Raji (cell line): Measurements from ENCODE around the gene CDK10.
A peak's percentile ranks its signal among the peaks of the same experiment; 100 is the strongest.

ENCODE experiments used
- POLR2A ChIP-seq: IDR thresholded peaks from 2 replicates; pipeline ENCODE4 v1.6.1; 2011; ENCODE audit warnings: low read depth, low read length, control low read depth; ENCODE audit not compliant: insufficient read depth

The CDK10 gene

DNA sequence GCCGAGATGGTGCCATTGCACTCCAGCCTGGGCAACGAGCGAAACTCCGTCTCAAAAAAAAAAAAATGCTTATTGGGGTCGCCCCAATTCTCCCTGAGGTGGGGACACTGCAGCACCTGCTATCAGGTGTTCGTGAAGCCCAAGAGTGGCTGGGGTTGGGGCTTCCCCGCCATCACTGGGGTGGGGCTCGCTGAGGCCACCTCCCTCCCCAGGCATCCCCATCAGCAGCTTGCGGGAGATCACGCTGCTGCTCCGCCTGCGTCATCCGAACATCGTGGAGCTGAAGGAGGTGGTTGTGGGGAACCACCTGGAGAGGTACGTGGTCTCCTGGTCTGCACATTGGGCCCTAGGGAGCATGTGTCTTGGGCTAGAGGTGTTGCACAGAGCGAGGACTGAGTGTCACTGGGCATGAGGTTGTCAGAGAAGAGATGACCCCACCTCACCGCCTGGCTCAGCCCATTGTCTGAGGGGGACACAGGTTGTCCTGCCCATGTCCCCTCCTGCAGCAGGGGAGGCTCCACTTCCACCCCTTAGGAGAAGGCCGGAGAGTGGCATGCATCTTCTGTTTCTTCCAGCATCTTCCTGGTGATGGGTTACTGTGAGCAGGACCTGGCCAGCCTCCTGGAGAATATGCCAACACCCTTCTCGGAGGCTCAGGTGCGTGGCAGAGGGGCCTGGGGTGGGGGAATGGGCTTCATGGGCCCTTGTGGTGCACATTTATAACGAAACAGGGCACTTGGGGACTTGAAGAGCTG, 4.9 kb downstream of the CDK10 start:
- no peak for TF ChIP-seq POLR2A

DNA sequence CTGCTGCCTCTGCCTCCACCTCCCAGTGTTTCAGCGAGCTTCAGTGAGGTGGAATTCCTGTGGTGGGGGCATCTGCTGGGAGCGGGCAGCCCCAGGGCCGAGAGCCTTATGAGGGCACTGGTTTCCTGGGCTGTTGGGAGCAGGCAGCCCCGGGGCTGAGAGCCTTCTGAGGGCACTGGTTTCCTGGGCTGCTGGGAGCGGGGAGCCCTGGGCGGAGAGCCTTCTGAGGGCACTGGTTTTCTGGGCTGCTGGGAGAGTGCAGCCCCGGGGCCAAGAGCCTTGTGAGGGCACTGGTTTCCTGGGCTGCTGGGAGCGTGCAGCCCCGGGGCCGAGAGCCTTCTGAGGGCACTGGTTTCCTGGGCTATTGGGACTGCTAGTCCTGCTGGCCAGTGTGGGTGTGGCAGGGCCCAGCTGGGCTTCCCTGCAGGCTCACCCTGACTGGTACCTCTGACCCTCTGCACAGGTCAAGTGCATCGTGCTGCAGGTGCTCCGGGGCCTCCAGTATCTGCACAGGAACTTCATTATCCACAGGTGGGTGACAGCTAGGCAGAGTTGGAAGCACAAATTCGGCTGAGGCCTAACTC, 5.6 kb downstream of the CDK10 start:
- TF ChIP-seq POLR2A = no peak

DNA sequence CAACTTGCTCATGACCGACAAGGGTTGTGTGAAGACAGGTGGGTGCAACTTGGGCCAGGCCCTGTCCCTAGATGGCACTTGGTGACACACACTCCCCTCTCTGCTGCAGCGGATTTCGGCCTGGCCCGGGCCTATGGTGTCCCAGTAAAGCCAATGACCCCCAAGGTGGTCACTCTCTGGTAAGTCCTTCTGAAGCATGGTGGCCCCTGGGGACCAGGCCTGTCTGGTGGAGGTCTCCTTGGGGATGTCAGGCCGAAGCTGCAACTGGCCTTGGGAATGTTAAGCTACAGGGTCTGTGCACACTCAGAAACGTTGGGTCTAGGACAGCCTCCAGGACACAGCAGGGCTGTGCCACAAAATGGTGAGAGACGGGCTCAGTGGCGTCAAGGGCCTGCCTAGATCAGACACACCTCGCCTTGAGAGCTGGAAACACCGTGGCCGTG, 6.8 kb downstream of the CDK10 start:
- no peak for TF ChIP-seq POLR2A

GRCh38 chr16:89693931-89694783, 7.7 kb downstream of the CDK10 start:
- no peak for TF ChIP-seq POLR2A

DNA sequence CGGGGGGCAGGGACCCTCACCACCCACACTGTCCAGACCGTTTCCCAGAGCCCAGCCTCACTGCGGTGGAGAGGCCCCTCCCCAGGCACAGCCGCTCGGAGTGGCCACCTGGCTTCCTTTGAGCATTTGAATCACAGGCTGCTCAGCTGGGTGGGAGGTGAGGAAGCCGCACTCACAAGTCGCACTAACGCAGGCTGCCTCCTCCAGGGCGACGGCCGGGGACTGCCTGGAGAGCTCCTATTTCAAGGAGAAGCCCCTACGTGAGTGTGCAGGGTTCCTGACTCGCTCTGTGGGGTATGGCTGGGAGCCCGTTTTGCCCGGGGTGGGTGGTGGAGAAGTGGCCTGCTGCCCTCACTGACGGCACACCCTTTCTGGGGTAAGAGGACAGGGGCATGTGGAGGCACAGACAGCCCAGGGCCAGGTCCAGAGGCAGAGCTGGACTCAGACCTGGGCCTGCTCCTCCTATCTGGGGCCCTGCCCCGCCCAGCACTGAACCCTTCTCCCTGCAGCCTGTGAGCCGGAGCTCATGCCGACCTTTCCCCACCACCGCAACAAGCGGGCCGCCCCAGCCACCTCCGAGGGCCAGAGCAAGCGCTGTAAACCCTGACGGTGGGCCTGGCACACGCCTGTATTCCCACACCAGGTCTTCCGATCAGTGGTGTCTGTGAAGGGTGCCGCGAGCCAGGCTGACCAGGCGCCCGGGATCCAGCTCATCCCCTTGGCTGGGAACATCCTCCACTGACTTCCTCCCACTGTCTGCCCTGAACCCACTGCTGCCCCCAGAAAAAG, 8.8 kb downstream of the CDK10 start:
- TF ChIP-seq POLR2A = no peak

DNA sequence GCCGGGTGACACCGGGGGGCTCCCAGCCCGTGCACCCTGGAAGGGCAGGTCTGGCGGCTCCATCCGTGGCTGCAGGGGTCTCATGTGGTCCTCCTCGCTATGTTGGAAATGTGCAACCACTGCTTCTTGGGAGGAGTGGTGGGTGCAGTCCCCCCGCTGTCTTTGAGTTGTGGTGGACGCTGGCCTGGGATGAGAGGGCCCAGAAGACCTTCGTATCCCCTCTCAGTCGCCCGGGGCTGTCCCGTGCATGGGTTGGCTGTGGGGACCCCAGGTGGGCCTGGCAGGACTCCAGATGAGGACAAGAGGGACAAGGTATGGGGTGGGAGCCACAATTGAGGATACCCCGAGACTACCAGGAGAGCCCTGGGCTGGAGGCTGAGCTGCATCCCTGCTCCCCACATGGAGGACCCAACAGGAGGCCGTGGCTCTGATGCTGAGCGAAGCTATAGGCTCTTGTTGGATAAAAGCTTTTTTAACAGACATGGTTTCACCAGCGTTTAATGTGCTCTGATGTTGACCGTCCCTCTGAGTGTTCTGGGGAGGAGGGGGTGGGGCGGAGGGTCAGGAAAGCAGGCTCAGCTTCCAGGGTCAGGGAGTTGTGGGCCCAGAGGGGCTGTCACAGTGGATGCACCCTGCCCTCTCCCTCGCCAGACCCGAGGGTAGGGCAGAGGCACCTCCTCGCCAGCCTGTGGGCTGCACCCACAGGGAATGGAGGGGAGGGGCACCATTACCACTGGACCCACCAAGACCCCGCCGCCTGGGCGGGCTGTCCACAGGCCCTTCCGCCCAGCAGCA, 9.6 kb downstream of the CDK10 start:
- no peak for TF ChIP-seq POLR2A

DNA sequence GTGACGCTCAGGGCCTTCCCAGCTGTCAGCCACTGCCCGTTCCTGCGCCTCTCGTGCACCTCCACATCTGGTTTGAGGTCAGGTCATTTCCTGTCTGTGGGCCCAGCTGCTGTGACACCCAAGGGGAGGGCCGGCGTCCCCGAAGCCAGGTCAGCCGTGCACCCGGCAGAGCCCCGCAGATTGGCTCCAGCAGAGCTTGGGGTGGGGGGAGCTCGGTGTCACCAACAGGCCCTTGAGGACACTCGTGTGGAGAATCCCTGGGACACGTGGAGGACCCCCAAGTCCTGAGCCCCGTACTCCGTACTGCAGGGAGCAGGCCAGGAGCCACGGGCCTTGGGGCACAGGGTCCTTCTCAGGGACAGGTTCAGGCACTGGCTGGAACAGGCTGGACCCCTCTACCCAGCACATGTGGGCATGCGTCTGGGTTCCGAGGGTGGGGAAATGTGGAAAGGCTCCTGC, 10.2 kb downstream of the CDK10 start:
- no peak; the same call in 1 of the 2 replicates for TF ChIP-seq POLR2A

GRCh38 chr16:89697161-89697615, 10.7 kb downstream of the CDK10 start:
- TF ChIP-seq POLR2A = no peak

DNA sequence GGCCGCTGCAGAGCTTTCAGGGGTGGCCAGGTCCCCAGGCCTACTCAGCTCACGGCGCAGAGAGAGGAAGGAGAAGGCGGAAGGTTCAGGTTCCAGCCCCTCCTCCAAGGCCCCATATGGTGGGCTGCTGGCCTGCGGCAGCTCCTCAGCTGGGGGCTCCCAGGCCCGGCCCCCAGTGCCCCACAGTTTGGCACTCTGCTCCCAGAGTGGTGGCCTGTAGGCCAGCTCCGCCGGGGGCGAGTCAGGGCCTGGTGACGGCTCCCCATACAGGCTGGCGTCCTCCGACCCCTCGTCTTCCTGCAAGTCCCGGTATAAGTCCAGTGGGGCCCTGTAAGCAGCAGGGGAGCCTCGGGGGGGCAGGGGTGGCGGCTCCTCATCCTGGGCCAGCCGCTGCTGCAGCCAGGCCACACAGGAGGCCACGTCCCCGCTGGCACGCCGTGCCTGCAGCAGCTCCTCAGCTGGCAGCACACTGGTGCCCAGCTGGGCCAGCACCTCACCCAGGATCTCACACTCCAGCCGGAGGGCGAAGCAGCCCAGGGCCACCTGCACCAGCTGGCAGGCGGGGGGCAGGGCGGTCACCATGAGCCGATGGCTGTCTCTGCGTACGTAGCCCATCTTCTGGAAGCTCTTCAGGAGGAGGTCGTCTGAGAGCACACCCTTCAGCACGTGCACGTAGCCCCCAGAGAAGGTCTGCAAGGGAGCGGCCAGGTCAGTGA, 11.3 kb downstream of the CDK10 start:
- TF ChIP-seq POLR2A = no peak

DNA sequence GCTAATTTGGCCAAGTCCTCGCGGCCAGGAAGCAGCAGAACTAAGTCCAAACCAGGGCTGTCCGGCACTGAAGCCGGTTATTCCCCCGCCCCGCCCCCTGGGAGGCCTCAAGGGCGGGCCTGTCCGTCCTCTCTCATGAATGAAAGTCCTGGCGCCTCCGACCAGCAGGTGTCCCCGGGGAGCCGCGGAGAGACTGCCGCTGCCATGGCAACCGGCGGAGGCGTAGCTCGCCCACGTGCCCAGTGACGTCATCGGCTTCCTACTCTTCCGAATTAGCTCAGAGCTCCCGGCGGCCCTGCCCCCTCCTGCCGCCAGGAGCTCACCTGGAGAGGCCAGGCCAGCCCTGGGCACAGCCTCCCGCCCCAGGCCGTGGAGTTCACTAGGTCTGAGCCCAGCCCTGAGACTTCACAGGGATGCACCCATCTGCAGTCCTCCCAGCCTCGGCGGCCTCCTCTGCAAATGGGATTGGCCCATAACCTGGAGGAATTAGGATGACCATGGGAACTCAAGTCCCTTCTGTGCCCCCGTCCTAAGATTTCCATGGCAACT, 13.7 kb downstream of the CDK10 start:
- 0 out of 2 replicates have a peak, but pooled peaks have one; percentile 28 for TF ChIP-seq POLR2A

- TF ChIP-seq POLR2A = no peak
Measured at GRCh38 chr16:89700649-89701424, 14.3 kb downstream of the CDK10 start.
